Measurements from ENCODE around the gene COL9A1.

COL9A1 gene

DNA sequence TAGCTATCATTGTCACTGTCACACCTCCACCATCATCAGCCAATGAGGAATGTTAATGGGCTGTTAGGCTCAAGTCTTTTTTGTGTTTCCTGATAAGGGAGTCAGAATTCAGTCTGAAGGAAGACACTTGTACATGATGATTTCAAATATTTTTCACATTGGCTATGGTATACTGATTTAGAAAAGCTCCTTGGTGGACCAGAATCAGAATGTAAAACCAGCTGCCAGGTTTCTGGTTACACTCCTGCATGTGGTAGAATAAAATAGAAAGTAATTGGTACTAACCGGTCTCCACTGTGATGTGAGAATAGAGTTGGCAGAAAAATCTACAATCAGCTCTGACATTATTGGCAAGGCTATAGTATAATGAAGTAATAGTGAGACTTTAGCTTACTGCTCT, 10.7 kb downstream of the COL9A1 start:
- peaks cover 0 to 10% (median 2%) of the 10 kb centered on the region in 5 experiments for H3K27me3 ChIP-seq (replicated peaks in 2 of 5; ENCODE audit: control insufficient read depth in 4 of 5, insufficient read depth in 5 of 5, low read length in 4 of 5)
- POLR2A ChIA-PET = no interaction called here
- no peaks in the 10 kb centered on the region for H3K36me3 ChIP-seq (ENCODE audit: control insufficient read depth in 4 of 4, insufficient read depth in 4 of 4, low read length in 3 of 4)
- no peaks in the 10 kb centered on the region for H3K9me3 ChIP-seq (ENCODE audit: control extremely low read depth in 1 of 5, control insufficient read depth in 4 of 5, insufficient read depth in 2 of 5, low read depth in 1 of 5, low read length in 4 of 5)
- H3K4me3 ChIP-seq (ENCODE audit: control insufficient read depth in 1 of 7, extremely low read depth in 1 of 7, insufficient read depth in 4 of 7, low read depth in 2 of 7, low read length in 6 of 7) = no peak overlapping the region
- CTCF ChIA-PET = interaction anchor here (0.5 to 2.6 kb wide), 4 partner anchors 15 to 71 kb away, joined by 3 to 19 read pairs (median 4); no protein-coding TSS in a partner anchor
- 100% methylated on average over 1 of the region's 1 CpG for WGBS (ENCODE audit: insufficient coverage)
- no peak overlapping the region for H3K27ac ChIP-seq (ENCODE audit: insufficient read depth in 1 of 2, low read depth in 1 of 2, low read length in 2 of 2, poor library complexity in 1 of 2, severe bottlenecking in 2 of 2)
- no peaks in the 10 kb centered on the region for H3K4me1 ChIP-seq (ENCODE audit: control extremely low read depth in 1 of 4, control insufficient read depth in 4 of 4, insufficient read depth in 4 of 4, low read length in 3 of 4)
- no peak for DNase-seq

DNA sequence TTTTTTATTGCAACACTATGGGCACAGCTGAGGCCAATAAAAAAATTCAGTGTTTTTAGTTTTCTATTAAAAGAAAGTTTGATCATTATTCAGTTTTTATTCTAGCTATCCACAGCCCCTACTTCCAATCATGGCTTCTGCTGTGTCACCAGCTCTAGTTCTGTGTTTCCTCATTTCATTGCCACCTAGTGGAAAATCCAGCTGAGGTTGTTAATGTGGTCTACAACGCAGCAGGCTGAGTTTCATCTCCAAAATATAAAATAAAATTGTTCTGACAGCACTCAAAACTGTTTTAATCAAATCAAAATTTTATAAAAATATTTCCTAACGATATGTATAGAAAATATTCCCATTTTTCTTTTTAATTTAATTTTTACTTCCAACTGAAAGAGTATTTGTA, 13.6 kb downstream of the COL9A1 start:
- ChIA-PET CTCF (interaction anchor here (1.0 to 2.9 kb wide), 3 partner anchors 68 to 72 kb away, joined by 3 to 8 read pairs (median 3); no protein-coding TSS in a partner anchor), POLR2A (no interaction called here)
- Histone ChIP-seq H3K9me3 (ENCODE audit: control extremely low read depth in 1 of 5, control insufficient read depth in 4 of 5, insufficient read depth in 2 of 5, low read depth in 1 of 5, low read length in 4 of 5) (no peaks in the 10 kb centered on the region), H3K4me1 (ENCODE audit: control extremely low read depth in 1 of 4, control insufficient read depth in 4 of 4, insufficient read depth in 4 of 4, low read length in 3 of 4) (no peaks in the 10 kb centered on the region), H3K36me3 (ENCODE audit: control insufficient read depth in 4 of 4, insufficient read depth in 4 of 4, low read length in 3 of 4) (no peaks in the 10 kb centered on the region), H3K27me3 (replicated peaks in 2 of 5; ENCODE audit: control insufficient read depth in 4 of 5, insufficient read depth in 5 of 5, low read length in 4 of 5) (peaks cover 2 to 31% (median 8%) of the 10 kb centered on the region in 5 experiments), H3K4me3 (ENCODE audit: control insufficient read depth in 1 of 7, extremely low read depth in 1 of 7, insufficient read depth in 4 of 7, low read depth in 2 of 7, low read length in 6 of 7) (no peak overlapping the region), H3K27ac (ENCODE audit: insufficient read depth in 1 of 2, low read depth in 1 of 2, low read length in 2 of 2, poor library complexity in 1 of 2, severe bottlenecking in 2 of 2) (no peak overlapping the region)
- WGBS (ENCODE audit: insufficient coverage) = no CpG with 5 or more reads among the region's 2 CpGs
- peak; percentile 13 to 47 (median 40) for DNase-seq

DNA sequence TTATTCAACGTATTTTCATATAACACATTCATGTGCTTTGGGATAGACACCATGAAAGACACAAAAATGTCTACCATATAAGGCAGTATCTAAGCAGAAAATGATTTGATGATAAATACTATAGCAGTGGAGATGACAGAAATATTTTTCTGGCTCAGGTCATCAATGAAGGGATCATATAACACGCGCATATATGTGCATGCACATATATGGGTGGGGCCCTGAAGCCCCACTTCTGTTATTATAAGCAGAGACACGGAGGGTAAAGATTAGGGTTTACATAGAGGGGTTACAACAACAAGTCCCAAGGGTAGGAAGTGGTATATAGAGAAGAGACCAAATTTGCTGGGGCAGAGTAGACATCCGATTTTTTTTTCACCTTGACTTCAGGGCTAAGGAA, 16.0 kb downstream of the COL9A1 start:
- peaks cover 9 to 55% (median 17%) of the 10 kb centered on the region in 5 experiments for H3K27me3 ChIP-seq (replicated peaks in 2 of 5; ENCODE audit: control insufficient read depth in 4 of 5, insufficient read depth in 5 of 5, low read length in 4 of 5)
- CTCF ChIA-PET = interaction anchor here (1.1 to 1.2 kb wide), 2 partner anchors 10 to 66 kb away, joined by 3 read pairs; no protein-coding TSS in a partner anchor
- no peak overlapping the region for H3K27ac ChIP-seq (ENCODE audit: insufficient read depth in 1 of 2, low read depth in 1 of 2, low read length in 2 of 2, poor library complexity in 1 of 2, severe bottlenecking in 2 of 2)
- no peaks in the 10 kb centered on the region for H3K9me3 ChIP-seq (ENCODE audit: control extremely low read depth in 1 of 5, control insufficient read depth in 4 of 5, insufficient read depth in 2 of 5, low read depth in 1 of 5, low read length in 4 of 5)
- no peaks in the 10 kb centered on the region for H3K36me3 ChIP-seq (ENCODE audit: control insufficient read depth in 4 of 4, insufficient read depth in 4 of 4, low read length in 3 of 4)
- no peak for DNase-seq
- 92% methylated on average over 3 of the region's 5 CpGs for WGBS (ENCODE audit: insufficient coverage)
- no peak overlapping the region for H3K4me3 ChIP-seq (ENCODE audit: control insufficient read depth in 1 of 7, extremely low read depth in 1 of 7, insufficient read depth in 4 of 7, low read depth in 2 of 7, low read length in 6 of 7)
- POLR2A ChIA-PET = no interaction called here
- H3K4me1 ChIP-seq (ENCODE audit: control extremely low read depth in 1 of 4, control insufficient read depth in 4 of 4, insufficient read depth in 4 of 4, low read length in 3 of 4) = peaks cover 0 to 12% (median 5%) of the 10 kb centered on the region in 4 experiments

- no peak for DNase-seq
- CTCF ChIA-PET = no interaction called here
These were observed 17.7 kb downstream of the COL9A1 start for GRCh38 chr6:70285201-70285600.

GRCh38 chr6:70282919-70283461, 19.9 kb downstream of the COL9A1 start:
- POLR2A ChIA-PET = no interaction called here
- WGBS (ENCODE audit: insufficient coverage) = 4% methylated on average over 22 of the region's 31 CpGs
- no peak overlapping the region for H3K27ac ChIP-seq (ENCODE audit: insufficient read depth in 1 of 2, low read depth in 1 of 2, low read length in 2 of 2, poor library complexity in 1 of 2, severe bottlenecking in 2 of 2)
- H3K9me3 ChIP-seq (ENCODE audit: control extremely low read depth in 1 of 5, control insufficient read depth in 4 of 5, insufficient read depth in 2 of 5, low read depth in 1 of 5, low read length in 4 of 5) = peaks cover 0 to 2% (median 0%) of the 10 kb centered on the region in 5 experiments
- CTCF ChIA-PET = interaction anchor here (0.8 kb wide), 1 partner anchor 87 kb away, joined by 3 read pairs; no protein-coding TSS in a partner anchor
- H3K4me3 ChIP-seq (ENCODE audit: control insufficient read depth in 1 of 7, extremely low read depth in 1 of 7, insufficient read depth in 4 of 7, low read depth in 2 of 7, low read length in 6 of 7) = peak overlapping the region in 4 of 7 experiments; percentile 6 to 57 (median 36)
- DNase-seq = peak in 1 of 3 donors; percentile 8
- no peaks in the 10 kb centered on the region for H3K36me3 ChIP-seq (ENCODE audit: control insufficient read depth in 4 of 4, insufficient read depth in 4 of 4, low read length in 3 of 4)
- H3K27me3 ChIP-seq (replicated peaks in 2 of 5; ENCODE audit: control insufficient read depth in 4 of 5, insufficient read depth in 5 of 5, low read length in 4 of 5) = peaks cover 14 to 74% (median 24%) of the 10 kb centered on the region in 5 experiments
- H3K4me1 ChIP-seq (ENCODE audit: control extremely low read depth in 1 of 4, control insufficient read depth in 4 of 4, insufficient read depth in 4 of 4, low read length in 3 of 4) = peaks cover 0 to 12% (median 5%) of the 10 kb centered on the region in 4 experiments

More at GRCh38 chr6:70285201-70285600, 17.7 kb downstream of the COL9A1 start:
- POLR2A ChIA-PET = no interaction called here
- Histone ChIP-seq H3K4me3 (ENCODE audit: control insufficient read depth in 1 of 7, extremely low read depth in 1 of 7, insufficient read depth in 4 of 7, low read depth in 2 of 7, low read length in 6 of 7) (no peak overlapping the region), H3K27me3 (replicated peaks in 2 of 5; ENCODE audit: control insufficient read depth in 4 of 5, insufficient read depth in 5 of 5, low read length in 4 of 5) (peaks cover 14 to 72% (median 19%) of the 10 kb centered on the region in 5 experiments), H3K27ac (ENCODE audit: insufficient read depth in 1 of 2, low read depth in 1 of 2, low read length in 2 of 2, poor library complexity in 1 of 2, severe bottlenecking in 2 of 2) (no peak overlapping the region), H3K36me3 (ENCODE audit: control insufficient read depth in 4 of 4, insufficient read depth in 4 of 4, low read length in 3 of 4) (no peaks in the 10 kb centered on the region), H3K9me3 (ENCODE audit: control extremely low read depth in 1 of 5, control insufficient read depth in 4 of 5, insufficient read depth in 2 of 5, low read depth in 1 of 5, low read length in 4 of 5) (peaks cover 0 to 2% (median 0%) of the 10 kb centered on the region in 5 experiments), H3K4me1 (ENCODE audit: control extremely low read depth in 1 of 4, control insufficient read depth in 4 of 4, insufficient read depth in 4 of 4, low read length in 3 of 4) (peaks cover 0 to 12% (median 5%) of the 10 kb centered on the region in 4 experiments)
- WGBS (ENCODE audit: insufficient coverage) = no CpG with 5 or more reads among the region's 4 CpGs

GRCh38 chr6:70282312-70282918, 20.5 kb downstream of the COL9A1 start:
- H3K27me3 ChIP-seq (replicated peaks in 2 of 5; ENCODE audit: control insufficient read depth in 4 of 5, insufficient read depth in 5 of 5, low read length in 4 of 5) = peaks cover 15 to 69% (median 24%) of the 10 kb centered on the region in 5 experiments
- H3K9me3 ChIP-seq (ENCODE audit: control extremely low read depth in 1 of 5, control insufficient read depth in 4 of 5, insufficient read depth in 2 of 5, low read depth in 1 of 5, low read length in 4 of 5) = peaks cover 0 to 2% (median 0%) of the 10 kb centered on the region in 5 experiments
- no peak overlapping the region for H3K27ac ChIP-seq (ENCODE audit: insufficient read depth in 1 of 2, low read depth in 1 of 2, low read length in 2 of 2, poor library complexity in 1 of 2, severe bottlenecking in 2 of 2)
- no peaks in the 10 kb centered on the region for H3K36me3 ChIP-seq (ENCODE audit: control insufficient read depth in 4 of 4, insufficient read depth in 4 of 4, low read length in 3 of 4)
- ChIA-PET POLR2A (no interaction called here), CTCF (interaction anchor here (0.8 kb wide), 1 partner anchor 87 kb away, joined by 3 read pairs; no protein-coding TSS in a partner anchor)
- DNase-seq = no peak
- H3K4me3 ChIP-seq (ENCODE audit: control insufficient read depth in 1 of 7, extremely low read depth in 1 of 7, insufficient read depth in 4 of 7, low read depth in 2 of 7, low read length in 6 of 7) = peak overlapping the region in 4 of 7 experiments; percentile 19 to 57 (median 38)
- WGBS (ENCODE audit: insufficient coverage) = 3% methylated on average over 16 of the region's 39 CpGs
- peaks cover 0 to 12% (median 5%) of the 10 kb centered on the region in 4 experiments for H3K4me1 ChIP-seq (ENCODE audit: control extremely low read depth in 1 of 4, control insufficient read depth in 4 of 4, insufficient read depth in 4 of 4, low read length in 3 of 4)

DNA sequence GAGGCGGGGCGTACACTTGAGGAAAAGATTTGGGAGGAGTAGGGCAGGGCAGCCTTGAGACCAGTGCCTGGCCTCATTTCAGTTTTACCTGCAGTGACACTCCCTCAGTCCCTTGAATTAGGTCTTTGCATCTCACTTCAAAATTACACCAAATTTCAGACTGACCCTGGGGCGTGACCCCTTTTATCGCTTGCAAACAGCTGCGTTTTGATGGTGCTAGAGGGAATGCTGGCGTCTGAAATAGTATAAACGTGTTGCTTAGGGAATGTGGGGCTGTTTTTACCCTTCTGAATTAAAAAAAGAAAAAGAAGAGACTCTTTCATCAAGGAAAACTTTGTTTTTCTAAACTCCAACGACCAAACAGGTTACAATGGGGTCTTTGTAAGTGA, 21.0 kb downstream of the COL9A1 start:
- Histone ChIP-seq H3K4me3 (ENCODE audit: control insufficient read depth in 1 of 7, extremely low read depth in 1 of 7, insufficient read depth in 4 of 7, low read depth in 2 of 7, low read length in 6 of 7) (no peak overlapping the region), H3K4me1 (ENCODE audit: control extremely low read depth in 1 of 4, control insufficient read depth in 4 of 4, insufficient read depth in 4 of 4, low read length in 3 of 4) (peaks cover 0 to 12% (median 5%) of the 10 kb centered on the region in 4 experiments), H3K27me3 (replicated peaks in 2 of 5; ENCODE audit: control insufficient read depth in 4 of 5, insufficient read depth in 5 of 5, low read length in 4 of 5) (peaks cover 15 to 66% (median 24%) of the 10 kb centered on the region in 5 experiments), H3K27ac (ENCODE audit: insufficient read depth in 1 of 2, low read depth in 1 of 2, low read length in 2 of 2, poor library complexity in 1 of 2, severe bottlenecking in 2 of 2) (no peak overlapping the region), H3K36me3 (ENCODE audit: control insufficient read depth in 4 of 4, insufficient read depth in 4 of 4, low read length in 3 of 4) (no peaks in the 10 kb centered on the region), H3K9me3 (ENCODE audit: control extremely low read depth in 1 of 5, control insufficient read depth in 4 of 5, insufficient read depth in 2 of 5, low read depth in 1 of 5, low read length in 4 of 5) (peaks cover 0 to 2% (median 0%) of the 10 kb centered on the region in 5 experiments)
- DNase-seq = no peak
- POLR2A ChIA-PET = no interaction called here
- CTCF ChIA-PET = no interaction called here
- 30% methylated on average over 6 of the region's 8 CpGs for WGBS (ENCODE audit: insufficient coverage)
